ENCODE data around the gene NTMT1. TPM values are rescaled to one million over a fixed set of nuclear protein-coding genes. Genes with fewer than 3 reads are reported as not detected.

Gene NTMT1
- total and polyA plus RNA-seq, 9 of the 15 experiments (the other 6 are each of a cell fraction or from before 2014, with no cell fraction given), result 42.1 to 116 (median 74.7) TPM

DNA sequence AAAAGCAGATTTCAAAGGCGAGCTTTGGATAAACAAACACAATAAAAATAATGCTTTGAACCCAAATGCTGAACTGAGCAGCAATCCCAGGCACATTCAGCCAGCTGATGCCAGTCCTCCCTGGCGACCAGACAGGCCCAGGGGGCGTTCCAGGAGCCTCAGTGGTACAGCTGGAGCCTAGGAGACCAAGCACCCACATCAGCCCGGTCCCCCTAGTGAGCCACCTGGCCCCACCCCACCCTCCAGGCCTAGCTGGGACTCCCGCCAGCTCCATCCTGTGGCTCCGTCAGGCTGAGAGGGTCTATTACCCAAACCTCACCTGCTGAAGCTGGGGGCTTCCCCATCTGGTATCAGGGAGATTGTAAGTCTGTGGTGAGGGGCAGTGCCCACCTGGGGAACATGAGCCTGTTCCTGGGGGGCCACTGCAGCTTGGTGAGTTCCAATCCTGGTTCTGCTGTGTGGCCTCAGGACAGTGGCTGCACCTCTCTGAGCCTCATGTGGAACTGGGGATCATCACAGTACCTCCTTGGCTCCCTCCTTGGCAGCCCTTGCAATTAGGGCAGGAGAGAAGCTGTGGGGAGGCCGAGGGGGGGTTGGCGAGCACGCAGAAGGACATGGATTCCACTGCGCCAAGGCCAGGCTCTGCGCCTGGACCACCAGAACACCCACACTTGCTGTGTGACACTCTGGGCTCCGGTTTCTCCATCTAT is 21.8 kb upstream of the NTMT1 start:
- H3K27me3 ChIP-seq (ENCODE audit: control insufficient read depth in 2 of 2, insufficient read depth in 2 of 2, low read length in 2 of 2), result no peaks in the 10 kb centered on the region
- H3K27ac ChIP-seq (ENCODE audit: extremely low read depth, low read depth, low read length), result no peak overlapping the region
- ChIA-PET POLR2A (interaction anchor here (0.7 kb wide), 1 partner anchor 12 kb away, joined by 3 read pairs; no protein-coding TSS in a partner anchor), CTCF (ENCODE audit: low intra/inter-chr PET ratio) (no interaction called here)
- DNase-seq (ENCODE audit: extremely low read depth in 1 of 4, low spot score in 3 of 4) (no peak), FAIRE-seq (no peak), ATAC-seq (no peak)
- H3K4me1 ChIP-seq (replicated peaks in 1 of 2; ENCODE audit: control insufficient read depth in 2 of 2, insufficient read depth in 2 of 2, low read length in 2 of 2), result peaks cover 13 to 51% of the 10 kb centered on the region in 2 experiments; a peak in 4 of 5 replicates
- H2AFZ ChIP-seq (ENCODE audit: low read depth, low read length), result no peak overlapping the region
- H3K9me3 ChIP-seq (replicated peaks; ENCODE audit: control insufficient read depth, insufficient read depth, low read depth, low read length), result no peaks in the 10 kb centered on the region
- TF ChIP-seq SMARCA5 (IDR thresholded peaks at IDR 0.05), result peak; percentile 97
- 0 out of 2 replicates have a peak, but pooled peaks have one; percentile 69 for TF ChIP-seq PTBP1 (IDR thresholded peaks at IDR 0.05; ENCODE audit: low read depth, low read length)
- TF ChIP-seq KDM1A (IDR thresholded peaks at IDR 0.05), result peak; percentile 64 to 72
- TF ChIP-seq HDAC2 (IDR thresholded peaks at IDR 0.05), result peak; percentile 22; the same call in 1 of the 2 replicates
- TF ChIP-seq ZFP36 (IDR thresholded peaks at IDR 0.05; ENCODE audit: low read depth, low read length, partially characterized antibody), result peak; percentile 91
- TF ChIP-seq SMAD3 (CRISPR knock-in tag; conservative IDR thresholded peaks at IDR 0.05), result no peak
- TF ChIP-seq RBM25 (IDR thresholded peaks at IDR 0.05; ENCODE audit: low read depth, low read length, severe bottlenecking), result peak; percentile 90
- peak; percentile 53; the same call in 1 of the 2 replicates for TF ChIP-seq ADNP (tag; IDR thresholded peaks at IDR 0.05)
- TF ChIP-seq BRD9 (IDR thresholded peaks at IDR 0.05; ENCODE audit: low read depth, partially characterized antibody), result peak; percentile 100
- TF ChIP-seq CBX1 (IDR thresholded peaks at IDR 0.05; ENCODE audit: low read depth), result peak; percentile 65; the same call in 1 of the 2 replicates
- TF ChIP-seq, protein P1, sequence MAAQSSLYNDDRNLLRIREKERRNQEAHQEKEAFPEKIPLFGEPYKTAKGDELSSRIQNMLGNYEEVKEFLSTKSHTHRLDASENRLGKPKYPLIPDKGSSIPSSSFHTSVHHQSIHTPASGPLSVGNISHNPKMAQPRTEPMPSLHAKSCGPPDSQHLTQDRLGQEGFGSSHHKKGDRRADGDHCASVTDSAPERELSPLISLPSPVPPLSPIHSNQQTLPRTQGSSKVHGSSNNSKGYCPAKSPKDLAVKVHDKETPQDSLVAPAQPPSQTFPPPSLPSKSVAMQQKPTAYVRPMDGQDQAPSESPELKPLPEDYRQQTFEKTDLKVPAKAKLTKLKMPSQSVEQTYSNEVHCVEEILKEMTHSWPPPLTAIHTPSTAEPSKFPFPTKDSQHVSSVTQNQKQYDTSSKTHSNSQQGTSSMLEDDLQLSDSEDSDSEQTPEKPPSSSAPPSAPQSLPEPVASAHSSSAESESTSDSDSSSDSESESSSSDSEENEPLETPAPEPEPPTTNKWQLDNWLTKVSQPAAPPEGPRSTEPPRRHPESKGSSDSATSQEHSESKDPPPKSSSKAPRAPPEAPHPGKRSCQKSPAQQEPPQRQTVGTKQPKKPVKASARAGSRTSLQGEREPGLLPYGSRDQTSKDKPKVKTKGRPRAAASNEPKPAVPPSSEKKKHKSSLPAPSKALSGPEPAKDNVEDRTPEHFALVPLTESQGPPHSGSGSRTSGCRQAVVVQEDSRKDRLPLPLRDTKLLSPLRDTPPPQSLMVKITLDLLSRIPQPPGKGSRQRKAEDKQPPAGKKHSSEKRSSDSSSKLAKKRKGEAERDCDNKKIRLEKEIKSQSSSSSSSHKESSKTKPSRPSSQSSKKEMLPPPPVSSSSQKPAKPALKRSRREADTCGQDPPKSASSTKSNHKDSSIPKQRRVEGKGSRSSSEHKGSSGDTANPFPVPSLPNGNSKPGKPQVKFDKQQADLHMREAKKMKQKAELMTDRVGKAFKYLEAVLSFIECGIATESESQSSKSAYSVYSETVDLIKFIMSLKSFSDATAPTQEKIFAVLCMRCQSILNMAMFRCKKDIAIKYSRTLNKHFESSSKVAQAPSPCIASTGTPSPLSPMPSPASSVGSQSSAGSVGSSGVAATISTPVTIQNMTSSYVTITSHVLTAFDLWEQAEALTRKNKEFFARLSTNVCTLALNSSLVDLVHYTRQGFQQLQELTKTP (IDR thresholded peaks at IDR 0.05; ENCODE audit: low read depth in 1 of 2, partially characterized antibody in 2 of 2), result peak in 1 of 2 experiments; percentile 64
- TF ChIP-seq TCF7 (IDR thresholded peaks at IDR 0.05; ENCODE audit: borderline replicate concordance), result no peak
- TF ChIP-seq C11orf30 (IDR thresholded peaks at IDR 0.05; ENCODE audit: low read depth), result no peak
- peak; percentile 86 for TF ChIP-seq BCOR (IDR thresholded peaks at IDR 0.05)
- no peaks in the 10 kb centered on the region for H3K36me3 ChIP-seq (ENCODE audit: control insufficient read depth, insufficient read depth, low read length)
- no peak overlapping the region for H3K4me3 ChIP-seq
- BruUV-seq (replicated peaks), result no TSS peak
- H3K79me2 ChIP-seq (ENCODE audit: control insufficient read depth, insufficient read depth, low read length), result no peaks in the 10 kb centered on the region
- in situ Hi-C loops (cut with MboI) (loop anchor here (10.0 to 25.0 kb wide), 2 partner anchors 99 to 267 kb away; no protein-coding TSS in a partner anchor), intact Hi-C loops (cut with micrococcal nuclease) (loop anchor here (10.0 kb wide), 1 partner anchor 49 kb away; no protein-coding TSS in a partner anchor)
- H3K9me1 ChIP-seq (ENCODE audit: control insufficient read depth, insufficient read depth, low read length), result no peaks in the 10 kb centered on the region
- no peak overlapping the region for H3K4me2 ChIP-seq (ENCODE audit: insufficient read depth, low read length)
- H4K20me1 ChIP-seq (replicated peaks; ENCODE audit: control insufficient read depth, insufficient read depth, low read length), result no peaks in the 10 kb centered on the region
- H3K9ac ChIP-seq (ENCODE audit: insufficient read depth in 1 of 2, low read depth in 2 of 2, low read length in 2 of 2), result peak overlapping the region in 1 of 2 experiments; percentile 29; a peak in 1 of 4 replicates
- WGBS (ENCODE audit: insufficient coverage, low coverage, missing lambda C conversion rate), result 53% methylated on average over 11 of the region's 12 CpGs

Data from K562 (cell line).